ENCODE data around the gene PREB.

- no peak for TF ChIP-seq CTCF (IDR thresholded peaks at IDR 0.05; ENCODE audit: low read depth, low read length, poor library complexity, severe bottlenecking)
- TF ChIP-seq EZH2phosphoT487 (IDR thresholded peaks at IDR 0.05; ENCODE audit: borderline replicate concordance, low read length), result no peak
Measured at GRCh38 chr2:27089111-27089954, 45.1 kb downstream of the PREB start.
